Mesangial cell (primary cell): ENCODE measurements around the gene SLC7A10. TPM values are rescaled to one million over a fixed set of nuclear protein-coding genes. Genes with fewer than 3 reads are reported as not detected.

Experiments
- total RNA-seq: library from RNA; depleted of rRNA; stranded (reverse); fragments of >200 nt; gene quantifications from 2 replicates; pipeline ENCODE4 v1.2.3, GENCODE V29; 2015

Gene SLC7A10
- total RNA-seq: not detected in 2 replicates

GRCh38 chr19:33225458-33225926, at the start of gene SLC7A10:
SLC7A10 (minus strand) TSS chr19:33225850; CDS start chr19:33225703, 147 bp downstream.

GRCh38 chr19:33193865-33194362, 31.7 kb downstream of the SLC7A10 start, which contains the start of gene LRP3:
LRP3 (plus strand) TSS chr19:33194330; CDS start chr19:33194786, 456 bp downstream.

Other genes with a start within 250 kb of the SLC7A10 start
- gene RHPN2, start 161.0 kb downstream of the SLC7A10 start, total RNA-seq: 11.1 and 23.7 TPM in 2 replicates
- 4.1 and 6.0 TPM in 2 replicates for gene GPATCH1, start 144.7 kb downstream of the SLC7A10 start, total RNA-seq
- gene WDR88, start 93.7 kb downstream of the SLC7A10 start, total RNA-seq: not detected in 2 replicates
- gene LRP3, start 31.5 kb downstream of the SLC7A10 start, total RNA-seq: 31.9 and 35.9 TPM in 2 replicates
- gene CEBPA, start 76.7 kb upstream of the SLC7A10 start, total RNA-seq: 0.16 and 0.51 TPM in 2 replicates
- gene CEBPG, start 147.9 kb upstream of the SLC7A10 start, total RNA-seq: 16.2 and 20.4 TPM in 2 replicates